T-helper 2 cell treated with Interferon-gamma antibody and Interleukin-4, amounts not matched to agents 100 ng/mL and 5 ng/mL, for 36 hours (primary cell): ENCODE data around the gene GUSB. TPM values are rescaled to one million over a fixed set of nuclear protein-coding genes. Genes with fewer than 3 reads are reported as not detected.
"Not testable (repeated sequence)": the region's sequence is repeated elsewhere in the genome, so short reads cannot be mapped to it uniquely, and the experiment has no call there.

Experiments
- intact Hi-C: fragments of 100-400 bp; cut with micrococcal nuclease; formaldehyde crosslinking; loops from one replicate; pipeline ENCODE4 v1.15.1; 2023
- total RNA-seq: library from RNA; stranded (reverse); gene quantifications from 2 replicates; pipeline ENCODE4 v1.2.3, GENCODE V29; 2022

The GUSB gene
- total RNA-seq, 1 donor from 2014 or later = 73.6 TPM

- intact Hi-C loops = no loop called here
Observed at GRCh38 chr7:65975814-65976445, 6.1 kb downstream of the GUSB start.

- intact Hi-C loops = no loop called here
Observed at GRCh38 chr7:65974876-65975275, 7.1 kb downstream of the GUSB start.

GRCh38 chr7:65974191-65974801, 7.7 kb downstream of the GUSB start:
- intact Hi-C loops = no loop called here

GRCh38 chr7:65972976-65973375, 9.0 kb downstream of the GUSB start:
- intact Hi-C loops = no loop called here

GRCh38 chr7:65971021-65971420, 11.0 kb downstream of the GUSB start:
- intact Hi-C loops = no loop called here

- intact Hi-C loops = no loop called here
Observed at GRCh38 chr7:65968256-65969185, 13.5 kb downstream of the GUSB start.

- intact Hi-C loops = no loop called here
Observed at GRCh38 chr7:65967361-65968155, 14.5 kb downstream of the GUSB start.

- intact Hi-C loops = no loop called here
Observed at GRCh38 chr7:65966146-65966545, 15.9 kb downstream of the GUSB start.

- intact Hi-C loops = not testable (repeated sequence)
Observed at GRCh38 chr7:65964671-65965070, 17.3 kb downstream of the GUSB start.

- intact Hi-C loops = no loop called here
Observed at GRCh38 chr7:65962033-65962432, 20.0 kb downstream of the GUSB start.

GRCh38 chr7:65960351-65961074, 21.5 kb downstream of the GUSB start:
- intact Hi-C loops = no loop called here

GRCh38 chr7:65955718-65956117, 26.3 kb downstream of the GUSB start:
- intact Hi-C loops = no loop called here

GRCh38 chr7:65953890-65954450, 28.0 kb downstream of the GUSB start:
- intact Hi-C loops = no loop called here

- intact Hi-C loops = no loop called here
Observed at GRCh38 chr7:65953001-65953720, 28.9 kb downstream of the GUSB start.

GRCh38 chr7:65951837-65952578, 30.0 kb downstream of the GUSB start:
- intact Hi-C loops = no loop called here

- intact Hi-C loops = no loop called here
Observed at GRCh38 chr7:65946904-65947303, 35.1 kb downstream of the GUSB start.

GRCh38 chr7:65945787-65946186, 36.2 kb downstream of the GUSB start:
- intact Hi-C loops = not testable (repeated sequence)

GRCh38 chr7:65938336-65938895, 43.6 kb downstream of the GUSB start:
- intact Hi-C loops = no loop called here

- intact Hi-C loops = no loop called here
Observed at GRCh38 chr7:65937296-65937695, 44.7 kb downstream of the GUSB start.
